ENCODE measurements around the gene DCT. TPM values are rescaled to one million over a fixed set of nuclear protein-coding genes. Genes with fewer than 3 reads are reported as not detected.
A peak's percentile ranks its signal among the peaks of the same experiment; 100 is the strongest.

Gene DCT
- total RNA-seq, 2 donors from 2014 or later: 0.09 to 0.26 TPM

DNA sequence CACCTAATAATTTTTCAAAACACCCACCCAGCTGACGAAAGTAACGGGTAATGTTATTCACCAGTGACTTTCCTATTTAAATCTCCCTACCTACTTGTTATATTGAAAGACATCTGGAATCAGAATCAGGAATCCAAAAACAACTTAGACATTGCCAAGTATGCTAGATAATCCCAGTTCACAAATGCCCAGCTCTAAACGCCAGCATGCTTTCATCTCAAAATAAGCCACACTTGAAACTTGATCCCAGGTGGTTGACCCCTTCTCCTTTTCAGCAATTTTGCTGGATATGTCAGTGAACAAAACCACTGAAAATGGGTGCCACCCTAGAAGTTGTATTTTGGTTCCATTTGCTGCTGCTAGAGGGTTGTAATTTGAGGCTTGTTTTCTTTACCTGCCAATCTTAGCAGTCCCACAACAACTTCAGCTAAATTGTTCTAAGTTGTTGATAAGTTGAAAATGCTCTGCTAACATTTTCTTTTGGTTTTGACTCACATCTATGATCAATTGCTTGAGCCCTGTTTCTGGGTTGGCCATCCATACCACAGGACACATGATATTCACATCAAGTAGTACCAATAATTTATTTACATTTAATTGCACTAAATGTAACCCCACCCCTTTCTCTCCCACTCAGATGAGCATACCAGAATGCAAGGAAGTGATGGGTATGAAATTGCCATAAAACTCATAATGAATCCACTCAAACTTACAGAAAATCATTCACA is 66.4 kb downstream of the DCT start:
- ATAC-seq (no peak), DNase-seq (no peak)
- intact Hi-C loops (cut with DNase I): no loop called here

DNA sequence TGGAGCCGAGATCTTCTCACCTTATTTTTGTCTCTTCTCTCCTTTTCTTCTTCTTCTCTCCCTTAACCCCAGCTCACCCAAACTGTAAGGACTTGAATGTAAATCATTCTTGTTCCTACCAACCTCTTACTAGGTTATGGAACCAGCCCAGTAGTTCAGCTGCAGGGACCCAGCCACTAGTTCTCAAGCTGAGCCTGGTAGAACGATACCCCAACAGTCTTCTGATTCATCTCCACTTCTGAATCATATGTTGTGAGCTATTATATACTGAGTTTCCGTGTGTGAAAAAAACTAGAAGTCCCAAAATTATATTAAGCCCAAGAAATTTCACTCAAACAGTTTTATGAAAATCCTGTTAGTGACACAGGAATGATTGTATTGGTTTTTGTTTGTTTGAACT is 67.7 kb downstream of the DCT start:
- ATAC-seq (no peak), DNase-seq (no peak)
- intact Hi-C loops (cut with DNase I): no loop called here

DNA sequence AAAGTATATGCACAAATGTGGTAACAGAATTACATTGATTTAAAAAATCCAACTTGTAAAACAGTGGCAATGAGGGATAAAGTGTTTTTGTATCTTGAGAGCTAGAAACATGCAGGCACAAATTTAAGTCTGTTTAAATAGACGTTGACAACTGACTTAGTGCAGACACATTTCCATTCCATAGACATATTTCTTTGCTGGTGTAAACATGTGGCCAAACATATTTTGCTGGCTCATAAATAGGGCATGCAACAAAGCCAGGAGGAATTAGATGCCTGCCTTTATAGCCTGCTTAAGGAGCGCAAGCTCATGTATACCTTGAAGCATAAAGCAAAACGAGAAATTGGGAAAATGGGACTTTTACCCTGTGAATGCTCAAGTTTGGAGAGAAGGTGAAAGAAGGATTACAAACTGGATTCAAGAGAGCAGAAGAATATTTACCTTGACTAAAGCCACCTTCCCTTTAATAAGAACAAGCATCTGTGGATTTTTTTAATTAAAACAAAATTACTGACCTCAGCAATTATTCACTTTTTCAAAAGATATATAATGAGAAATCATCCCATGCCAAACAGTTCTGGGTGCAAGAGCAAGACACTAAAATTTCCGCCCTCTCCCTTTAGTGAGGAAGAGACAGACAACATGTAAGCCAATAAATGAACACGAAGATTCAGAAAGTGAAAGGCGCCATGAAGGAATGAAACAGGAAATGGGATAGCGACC is 71.0 kb downstream of the DCT start:
- intact Hi-C loops (cut with DNase I): no loop called here
- ATAC-seq (no peak), DNase-seq (no peak)

DNA sequence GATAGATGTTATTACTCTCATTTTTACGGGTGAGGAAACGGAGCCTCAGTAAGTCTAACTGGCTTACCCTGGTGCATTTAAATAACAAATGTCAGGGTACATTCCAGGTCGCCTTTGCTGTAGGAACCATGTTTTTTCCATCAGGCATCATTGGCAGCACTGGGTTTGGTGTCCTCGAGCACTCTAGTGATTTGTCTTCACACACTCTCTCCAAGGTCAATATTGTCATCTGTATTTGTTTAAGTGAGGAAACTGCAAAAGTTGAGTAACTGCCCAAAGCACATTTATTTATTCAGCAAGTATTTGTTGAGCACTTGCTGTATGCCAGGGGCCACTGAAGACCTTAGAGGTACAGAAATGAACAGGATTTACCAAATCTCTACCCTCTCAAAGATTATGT is 78.6 kb downstream of the DCT start:
- DNase-seq: no peak
- intact Hi-C loops (cut with DNase I): no loop called here
- no peak for ATAC-seq

DNA sequence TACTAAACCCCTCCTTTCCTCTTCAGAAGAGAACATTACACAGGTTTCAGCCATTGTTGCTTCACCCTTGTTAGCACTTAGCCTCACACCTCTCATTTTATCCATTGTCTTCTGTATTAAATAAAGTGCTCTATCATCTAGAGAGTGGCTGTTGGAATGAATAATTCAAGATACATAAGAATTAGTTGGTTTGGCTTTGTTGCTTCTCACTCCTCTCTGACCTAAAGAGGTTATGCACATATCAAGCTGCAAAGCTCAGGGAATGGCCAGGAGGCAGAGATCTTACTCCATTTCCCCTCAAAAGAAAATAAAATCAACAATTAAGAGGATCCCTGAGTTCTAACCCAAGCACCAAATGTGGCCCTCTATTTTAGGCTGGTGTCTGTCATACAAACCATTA is 79.7 kb downstream of the DCT start:
- intact Hi-C loops (cut with DNase I): no loop called here
- DNase-seq (no peak), ATAC-seq (no peak)

DNA sequence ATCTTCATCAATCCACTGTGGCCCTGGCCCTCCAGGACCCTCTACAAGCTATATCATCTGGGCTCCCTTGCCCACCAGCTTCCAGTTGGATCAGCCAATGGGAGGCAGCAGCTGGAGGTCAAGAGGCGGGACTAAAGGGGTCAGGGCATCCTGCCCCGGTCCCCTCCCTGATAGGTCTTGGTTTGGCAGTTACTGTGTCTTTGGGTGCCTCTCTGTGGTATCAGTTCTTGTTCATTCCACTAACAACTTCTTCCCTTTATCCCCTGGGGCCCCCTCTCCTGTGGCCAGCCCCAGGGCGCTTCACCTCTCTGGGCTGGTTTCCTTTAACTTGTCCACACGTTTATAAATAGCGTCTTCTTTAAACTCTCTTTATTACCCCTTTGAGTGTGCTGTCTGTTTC is 83.6 kb downstream of the DCT start:
- ATAC-seq (peak in 1 of 2 donors; percentile 12), DNase-seq (no peak)
- intact Hi-C loops (cut with DNase I): no loop called here

DNA sequence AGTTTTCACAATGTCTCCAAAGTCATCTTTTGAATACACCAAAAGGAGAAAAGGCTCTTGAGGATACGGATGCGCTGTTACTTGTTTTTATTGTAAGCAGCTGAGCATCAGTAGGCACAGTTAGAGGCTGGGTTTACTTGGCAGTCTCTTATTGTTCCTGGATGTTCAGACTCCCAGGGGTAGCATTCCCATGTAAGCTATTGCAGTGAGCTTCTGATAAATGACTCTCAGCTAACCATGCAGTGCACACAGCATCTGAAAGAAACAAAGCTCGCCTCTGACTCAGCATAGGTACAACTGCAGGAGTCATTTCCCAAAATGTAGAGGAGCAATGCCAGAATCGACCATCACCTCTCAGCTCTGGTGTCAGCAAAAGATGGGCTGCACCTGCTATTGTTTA is 84.8 kb downstream of the DCT start:
- intact Hi-C loops (cut with DNase I): no loop called here
- ATAC-seq (no peak), DNase-seq (no peak)

DNA sequence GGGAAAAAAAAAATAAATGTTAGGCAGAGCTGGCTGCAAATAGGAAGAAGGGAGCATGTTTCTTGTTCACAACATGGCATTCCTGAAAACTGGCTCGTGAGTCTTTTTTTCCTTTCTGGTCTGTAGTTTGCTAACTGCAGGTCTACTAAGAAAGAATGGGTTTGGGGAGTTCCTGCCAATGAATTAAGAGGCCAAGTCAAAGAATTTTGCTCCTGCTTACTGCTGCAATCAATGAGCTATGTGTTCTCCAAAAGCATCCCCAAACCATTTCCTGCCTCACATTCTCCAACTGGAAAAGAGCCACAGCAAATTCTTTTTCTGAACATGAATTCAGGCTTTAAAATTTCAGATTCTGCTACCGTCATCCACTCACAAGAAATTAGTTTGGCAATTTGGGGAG is 88.6 kb downstream of the DCT start:
- no peak for DNase-seq
- ATAC-seq: peak in 1 of 2 donors; percentile 53
- intact Hi-C loops (cut with DNase I): no loop called here

DNA sequence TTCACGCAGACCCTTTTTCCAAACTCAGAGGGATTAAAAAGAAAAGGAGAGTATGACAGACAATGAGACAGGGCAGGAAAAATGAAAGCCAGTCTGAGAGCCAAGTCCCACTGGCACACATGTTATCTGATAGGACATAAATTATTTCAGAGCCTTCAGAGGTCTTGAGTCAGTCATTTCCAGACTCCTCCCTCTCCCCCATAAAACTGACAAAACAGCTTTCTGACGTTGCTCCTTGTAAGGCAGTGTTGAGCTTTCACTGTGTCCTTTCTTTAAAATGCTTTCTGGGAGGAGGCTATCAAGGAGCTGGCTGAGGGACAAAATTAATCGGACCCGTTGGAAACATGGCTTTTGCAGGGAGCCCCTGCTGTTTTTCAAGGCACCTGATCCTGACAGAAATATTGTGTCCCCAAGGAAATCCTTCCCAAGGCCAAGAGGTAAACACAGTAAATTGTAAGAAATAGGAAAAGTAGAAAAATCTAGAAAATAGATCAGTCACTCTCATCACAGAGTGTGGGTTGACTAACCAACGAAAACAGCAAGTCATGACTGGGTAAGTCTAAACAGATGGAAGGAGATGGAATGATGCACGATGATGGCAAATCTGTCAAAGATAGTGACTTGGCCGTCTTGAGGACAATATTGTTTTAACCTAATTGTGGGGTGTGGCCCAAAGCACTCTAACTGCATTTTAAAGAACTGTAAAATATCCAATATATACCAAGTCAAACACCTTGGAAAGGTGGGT is 89.7 kb downstream of the DCT start:
- no peak for ATAC-seq
- no peak for DNase-seq
- intact Hi-C loops (cut with DNase I): no loop called here

DNA sequence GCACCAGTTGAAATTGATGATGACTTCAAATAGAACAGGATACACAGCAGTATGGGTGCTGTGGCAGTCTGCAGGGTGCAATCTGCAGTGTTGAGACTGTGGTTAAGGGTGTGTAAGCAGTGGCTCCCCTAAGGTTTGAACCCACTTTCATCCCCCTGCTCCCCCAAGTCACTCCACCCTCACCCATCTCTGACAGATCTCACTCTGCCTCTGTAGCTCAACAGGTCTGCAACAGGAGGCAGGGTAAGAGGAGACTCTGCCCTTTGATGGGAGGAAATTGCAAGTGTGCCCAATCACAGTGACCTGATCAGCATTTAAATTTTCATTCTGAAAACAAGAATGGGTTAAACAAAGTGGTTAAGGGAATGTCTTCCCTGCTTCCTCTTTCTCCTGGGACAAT is 92.4 kb downstream of the DCT start:
- intact Hi-C loops (cut with DNase I): no loop called here
- ATAC-seq (no peak), DNase-seq (no peak)

Other genes starting within 250 kb of the DCT start
- 1 to 10 TPM; 4.8 to 6.0 TPM for gene TGDS, start 116.5 kb upstream of the DCT start, total RNA-seq
- 1 to 10 TPM; 4.9 TPM for gene GPR180, start 122.2 kb upstream of the DCT start, total RNA-seq
- not detected for gene SOX21, start 232.9 kb upstream of the DCT start, total RNA-seq